Sciatic nerve (tissue), 2 donors: ENCODE results near the gene NT5DC4. TPM values are rescaled to one million over a fixed set of nuclear protein-coding genes. Genes with fewer than 3 reads are reported as not detected.
A peak's percentile ranks its signal among the peaks of the same experiment; 100 is the strongest.

Experiments used
- ATAC-seq: fragments of 200-7000 bp; cut with Tn5 transposase; one replicate; pipeline ENCODE4 v1.9.1; 2020; ENCODE audit warnings: mild to moderate bottlenecking, moderate library complexity
- DNase-seq: peaks from one replicate; pipeline ENCODE4 v3.0.0-alpha.2; 2020; ENCODE audit warnings: low spot score
- intact Hi-C: fragments of 100-400 bp; cut with DNase I; formaldehyde crosslinking; loops from one replicate; pipeline ENCODE4 v1.14.2; 2022
- total RNA-seq: library from RNA; stranded (reverse); fragmentation: NEBNext Ultra II Directional; extraction: Animal tissue kit (Norgen Biotek cat#: 25700); gene quantifications from one replicate; pipeline ENCODE4 v1.2.1, GENCODE V29; 2021
- donor health status: DM: no; HTN: no; CAD: no.
- donor health status: DM: no; HTN: no; CAD: no.

NT5DC4 gene
- total RNA-seq, 1 donor from 2014 or later, result not detected

- ATAC-seq, result no peak
- intact Hi-C loops, result no loop called here
- DNase-seq, result no peak
Observed at GRCh38 chr2:112768432-112768831, 47.6 kb downstream of the NT5DC4 start.

GRCh38 chr2:112772322-112772721 is 51.5 kb downstream of the NT5DC4 start:
- intact Hi-C loops, result no loop called here
- ATAC-seq, result no peak
- no peak for DNase-seq

- DNase-seq (no peak), ATAC-seq (no peak)
- intact Hi-C loops, result no loop called here
Observed at GRCh38 chr2:112772911-112773475, 52.2 kb downstream of the NT5DC4 start.

- no peak for ATAC-seq
- intact Hi-C loops, result no loop called here
- no peak for DNase-seq
Observed at GRCh38 chr2:112773556-112773955, 52.7 kb downstream of the NT5DC4 start.

- intact Hi-C loops, result no loop called here
- DNase-seq (no peak), ATAC-seq (no peak)
Observed at GRCh38 chr2:112774536-112775285, 53.9 kb downstream of the NT5DC4 start.

- intact Hi-C loops, result no loop called here
- ATAC-seq, result no peak
- DNase-seq, result no peak
Observed at GRCh38 chr2:112776113-112776512, 55.3 kb downstream of the NT5DC4 start.

- no peak for ATAC-seq
- intact Hi-C loops, result no loop called here
- DNase-seq, result no peak
Observed at GRCh38 chr2:112777036-112777435, 56.2 kb downstream of the NT5DC4 start.

- ATAC-seq (no peak), DNase-seq (no peak)
- intact Hi-C loops, result no loop called here
Observed at GRCh38 chr2:112779598-112779997, 58.8 kb downstream of the NT5DC4 start.

GRCh38 chr2:112782234-112782799 is 61.5 kb downstream of the NT5DC4 start:
- ATAC-seq (no peak), DNase-seq (no peak)
- intact Hi-C loops, result loop anchor here (1.0 kb wide), 1 partner anchor 30 kb away; no protein-coding TSS in a partner anchor

GRCh38 chr2:112783187-112783714 is 62.4 kb downstream of the NT5DC4 start:
- ATAC-seq (no peak), DNase-seq (no peak)
- intact Hi-C loops, result no loop called here

GRCh38 chr2:112784199-112785189 is 63.7 kb downstream of the NT5DC4 start, which contains the start of gene IL1A:
TSS of gene IL1A (minus strand) at chr2:112784493. CDS start at chr2:112783770, 723 bp downstream.
- no peak for DNase-seq
- peak; percentile 44 for ATAC-seq
- intact Hi-C loops, result no loop called here

GRCh38 chr2:112787294-112787693 is 66.5 kb downstream of the NT5DC4 start:
- DNase-seq, result no peak
- no peak for ATAC-seq
- intact Hi-C loops, result no loop called here

GRCh38 chr2:112787729-112788393 is 67.0 kb downstream of the NT5DC4 start:
- DNase-seq, result no peak
- no peak for ATAC-seq
- intact Hi-C loops, result no loop called here

- intact Hi-C loops, result no loop called here
- ATAC-seq (no peak), DNase-seq (no peak)
Observed at GRCh38 chr2:112788653-112789052, 67.8 kb downstream of the NT5DC4 start.

Other genes starting within 250 kb of the NT5DC4 start
- 36.7 TPM for gene TTL, start 238.9 kb upstream of the NT5DC4 start, total RNA-seq
- 18.1 TPM for gene POLR1B, start 178.6 kb upstream of the NT5DC4 start, total RNA-seq
- 21.2 TPM for gene CHCHD5, start 136.4 kb upstream of the NT5DC4 start, total RNA-seq
- 51.1 TPM for gene SLC20A1, start 75.1 kb upstream of the NT5DC4 start, total RNA-seq
- gene CKAP2L, start 43.6 kb downstream of the NT5DC4 start, total RNA-seq, result 0.62 TPM
- gene IL1A, start 63.5 kb downstream of the NT5DC4 start, total RNA-seq, result 0.18 TPM
- gene IL1B, start 115.8 kb downstream of the NT5DC4 start, total RNA-seq, result 23.6 TPM
- not detected for gene IL37, start 190.1 kb downstream of the NT5DC4 start, total RNA-seq